ENCODE measurements around the gene SDK2.

The SDK2 gene

GRCh38 chr17:73437826-73438225 is 206.4 kb downstream of the SDK2 start:
- no peak for DNase-seq

- DNase-seq = no peak
These were observed 207.3 kb downstream of the SDK2 start for GRCh38 chr17:73436954-73437353.

- no peak for DNase-seq
These were observed 208.8 kb downstream of the SDK2 start for GRCh38 chr17:73435412-73435811.

- DNase-seq = no peak
These were observed 210.1 kb downstream of the SDK2 start for GRCh38 chr17:73434154-73434553.

- DNase-seq = no peak
These were observed 210.7 kb downstream of the SDK2 start for GRCh38 chr17:73433501-73433900.

GRCh38 chr17:73432624-73433190 is 211.5 kb downstream of the SDK2 start:
- no peak for DNase-seq

- DNase-seq = no peak
These were observed 212.6 kb downstream of the SDK2 start for GRCh38 chr17:73431401-73432205.

- no peak for DNase-seq
These were observed 213.4 kb downstream of the SDK2 start for GRCh38 chr17:73430848-73431247.

- no peak for DNase-seq
These were observed 214.0 kb downstream of the SDK2 start for GRCh38 chr17:73430165-73430680.

GRCh38 chr17:73429440-73430164 is 214.6 kb downstream of the SDK2 start:
- peak; percentile 84 for DNase-seq

- DNase-seq = no peak
These were observed 217.0 kb downstream of the SDK2 start for GRCh38 chr17:73427198-73427597.

- no peak for DNase-seq
These were observed 219.7 kb downstream of the SDK2 start for GRCh38 chr17:73424571-73424970.

- no peak for DNase-seq
These were observed 220.4 kb downstream of the SDK2 start for GRCh38 chr17:73423806-73424205.

GRCh38 chr17:73423159-73423715 is 221.0 kb downstream of the SDK2 start:
- no peak for DNase-seq

GRCh38 chr17:73422121-73422520 is 222.1 kb downstream of the SDK2 start:
- DNase-seq = no peak

- DNase-seq = no peak
These were observed 223.3 kb downstream of the SDK2 start for GRCh38 chr17:73420897-73421296.

- DNase-seq = no peak
These were observed 224.4 kb downstream of the SDK2 start for GRCh38 chr17:73419881-73420280.

GRCh38 chr17:73419051-73419450 is 225.2 kb downstream of the SDK2 start:
- DNase-seq = no peak

GRCh38 chr17:73415782-73416181 is 228.5 kb downstream of the SDK2 start:
- no peak for DNase-seq

- DNase-seq = no peak
These were observed 229.9 kb downstream of the SDK2 start for GRCh38 chr17:73414171-73414955.

GRCh38 chr17:73412914-73413313 is 231.3 kb downstream of the SDK2 start:
- DNase-seq = no peak

GRCh38 chr17:73411313-73411747 is 232.9 kb downstream of the SDK2 start:
- no peak for DNase-seq

All from midbrain (tissue), 1 donor.